Activated CD8-positive, alpha-beta T cell treated with anti-CD3 and anti-CD28 coated beads for 36 hours (primary cell): ENCODE results near the gene SENP2. TPM values are rescaled to one million over a fixed set of nuclear protein-coding genes. Genes with fewer than 3 reads are reported as not detected.
"Not testable (repeated sequence)": the region's sequence is repeated elsewhere in the genome, so short reads cannot be mapped to it uniquely, and the experiment has no call there.

Experiments used
- ATAC-seq: fragments of 200-7000 bp; cut with Tn5 transposase; one replicate; pipeline ENCODE4 v1.10.0; 2021; ENCODE audit warnings: mild to moderate bottlenecking, moderate library complexity
- CTCF ChIA-PET: fragments of 350-600 bp; sonication (Branson Sonifier 250); formaldehyde crosslinking; loops from one replicate; lab custom pipeline; 2021; ENCODE audit warnings: antibody characterized with exemption; lab: Charles Lee
- POLR2A ChIA-PET: fragments of 350-600 bp; sonication (Branson Sonifier 250); formaldehyde crosslinking; loops from one replicate; lab custom pipeline; 2021; ENCODE audit warnings: antibody characterized with exemption; lab: Charles Lee
- DNase-seq: peaks from one replicate; pipeline ENCODE4 v3.0.0-alpha.2; 2020
- H3K27ac Mint-ChIP-seq: one replicate; pipeline ENCODE4 v1.8.0; 2021; ENCODE audit warnings: mild to moderate bottlenecking, mixed read lengths
- H3K27me3 Mint-ChIP-seq: one replicate; pipeline ENCODE4 v1.8.0; 2021; ENCODE audit warnings: mixed read lengths
- H3K36me3 Mint-ChIP-seq: one replicate; pipeline ENCODE4 v1.8.0; 2021; ENCODE audit warnings: low read depth, mixed read lengths
- H3K4me1 Mint-ChIP-seq: one replicate; pipeline ENCODE4 v1.8.0; 2021; ENCODE audit warnings: low read depth, mixed read lengths
- H3K4me3 Mint-ChIP-seq: one replicate; pipeline ENCODE4 v1.8.0; 2021; ENCODE audit warnings: mild to moderate bottlenecking, moderate library complexity, mixed read lengths
- H3K9me3 Mint-ChIP-seq: one replicate; pipeline ENCODE4 v1.8.0; 2021; ENCODE audit warnings: mixed read lengths
- CTCF ChIP-seq: fragments of 200-600 bp; IDR thresholded peaks from one replicate; pipeline ENCODE4 v1.8.0; 2022; ENCODE audit warnings: antibody characterized with exemption, mild to moderate bottlenecking
- intact Hi-C: fragments of 100-400 bp; cut with micrococcal nuclease; formaldehyde crosslinking; loops from one replicate; pipeline ENCODE4 v1.10.0; 2022
- total RNA-seq, 2 experiments: library from RNA; stranded (reverse); gene quantifications; one replicate each; pipeline ENCODE4 v1.2.3, GENCODE V29; 2021

The SENP2 gene
- total RNA-seq, 2 experiments from 2014 or later = 22.5 to 28.4 TPM

GRCh38 chr3:185658504-185658912 lies 72.4 kb downstream of the SENP2 start:
- H3K27ac Mint-ChIP-seq = no peak overlapping the region
- ATAC-seq (peak; percentile 42), DNase-seq (no peak)
- H3K4me3 Mint-ChIP-seq = no peak overlapping the region
- no peaks in the 10 kb centered on the region for H3K36me3 Mint-ChIP-seq
- TF ChIP-seq CTCF = no peak
- ChIA-PET CTCF (interaction anchor here (1.2 to 4.5 kb wide), 6 partner anchors 9 to 256 kb away, joined by 3 to 59 read pairs (median 12); no protein-coding TSS in a partner anchor), POLR2A (interaction anchor here (0.7 kb wide), 1 partner anchor 19 kb away, joined by 3 read pairs; no protein-coding TSS in a partner anchor)
- peaks cover 3% of the 10 kb centered on the region for H3K27me3 Mint-ChIP-seq
- no peaks in the 10 kb centered on the region for H3K4me1 Mint-ChIP-seq
- intact Hi-C loops = no loop called here
- no peaks in the 10 kb centered on the region for H3K9me3 Mint-ChIP-seq

- no peak for TF ChIP-seq CTCF
- Mint-ChIP-seq H3K4me1 (no peaks in the 10 kb centered on the region), H3K27me3 (peaks cover 3% of the 10 kb centered on the region), H3K27ac (no peak overlapping the region), H3K36me3 (no peaks in the 10 kb centered on the region), H3K4me3 (no peak overlapping the region), H3K9me3 (no peaks in the 10 kb centered on the region)
- CTCF ChIA-PET = interaction anchor here (1.2 to 4.5 kb wide), 9 partner anchors 9 to 285 kb away, joined by 3 to 59 read pairs (median 11); no protein-coding TSS in a partner anchor
- DNase-seq (no peak), ATAC-seq (no peak)
- intact Hi-C loops = no loop called here
- POLR2A ChIA-PET = interaction anchor here (0.7 kb wide), 1 partner anchor 19 kb away, joined by 3 read pairs; no protein-coding TSS in a partner anchor
Measured at GRCh38 chr3:185658943-185659342, 72.8 kb downstream of the SENP2 start.

- Mint-ChIP-seq H3K4me3 (no peak overlapping the region), H3K9me3 (no peaks in the 10 kb centered on the region), H3K4me1 (no peaks in the 10 kb centered on the region), H3K36me3 (no peaks in the 10 kb centered on the region), H3K27ac (no peak overlapping the region), H3K27me3 (peaks cover 6% of the 10 kb centered on the region)
- ATAC-seq (peak; percentile 94), DNase-seq (peak; percentile 80)
- ChIA-PET CTCF (interaction anchor here (0.6 to 4.5 kb wide), 81 partner anchors 8 to 1437 kb away, joined by 3 to 59 read pairs (median 4); no protein-coding TSS in a partner anchor), POLR2A (interaction anchor here (0.7 to 1.0 kb wide), 2 partner anchors 278 to 930 kb away, joined by 3 to 4 read pairs; partner anchors contain the start of gene TRA2B)
- intact Hi-C loops = loop anchor here (1.0 kb wide), 1 partner anchor 108 kb away; no protein-coding TSS in a partner anchor
- peak; percentile 90 for TF ChIP-seq CTCF
Measured at GRCh38 chr3:185659942-185660921, 74.1 kb downstream of the SENP2 start.

- POLR2A ChIA-PET, ATAC-seq, H3K4me3 Mint-ChIP-seq, intact Hi-C loops, H3K4me1 Mint-ChIP-seq, DNase-seq, H3K27ac Mint-ChIP-seq, H3K9me3 Mint-ChIP-seq, H3K36me3 Mint-ChIP-seq, H3K27me3 Mint-ChIP-seq: not testable (repeated sequence)
- CTCF ChIA-PET = interaction anchor here (0.9 to 4.5 kb wide), 29 partner anchors 11 to 873 kb away, joined by 3 to 59 read pairs (median 8); no protein-coding TSS in a partner anchor
Measured at GRCh38 chr3:185661296-185661695, 75.2 kb downstream of the SENP2 start.

- ATAC-seq (no peak), DNase-seq (no peak)
- TF ChIP-seq CTCF = no peak
- H3K27me3 Mint-ChIP-seq = peaks cover 6% of the 10 kb centered on the region
- ChIA-PET POLR2A (interaction anchor here (0.7 to 1.2 kb wide), 2 partner anchors 759 to 1121 kb away, joined by 3 to 4 read pairs; no protein-coding TSS in a partner anchor), CTCF (interaction anchor here (1.1 to 4.5 kb wide), 7 partner anchors 11 to 872 kb away, joined by 3 to 59 read pairs (median 12); no protein-coding TSS in a partner anchor)
- no peak overlapping the region for H3K4me3 Mint-ChIP-seq
- no peaks in the 10 kb centered on the region for H3K36me3 Mint-ChIP-seq
- H3K9me3 Mint-ChIP-seq = no peaks in the 10 kb centered on the region
- H3K27ac Mint-ChIP-seq = no peak overlapping the region
- intact Hi-C loops = no loop called here
- H3K4me1 Mint-ChIP-seq = no peaks in the 10 kb centered on the region
Measured at GRCh38 chr3:185661772-185662171, 75.7 kb downstream of the SENP2 start.
